ENCODE measurements around the gene LSAMP. TPM values are rescaled to one million over a fixed set of nuclear protein-coding genes. Genes with fewer than 3 reads are reported as not detected.

Gene LSAMP
- polyA plus RNA-seq, 1 of the 3 experiments (the other 2 are of a cell fraction), result 6.6 TPM

DNA sequence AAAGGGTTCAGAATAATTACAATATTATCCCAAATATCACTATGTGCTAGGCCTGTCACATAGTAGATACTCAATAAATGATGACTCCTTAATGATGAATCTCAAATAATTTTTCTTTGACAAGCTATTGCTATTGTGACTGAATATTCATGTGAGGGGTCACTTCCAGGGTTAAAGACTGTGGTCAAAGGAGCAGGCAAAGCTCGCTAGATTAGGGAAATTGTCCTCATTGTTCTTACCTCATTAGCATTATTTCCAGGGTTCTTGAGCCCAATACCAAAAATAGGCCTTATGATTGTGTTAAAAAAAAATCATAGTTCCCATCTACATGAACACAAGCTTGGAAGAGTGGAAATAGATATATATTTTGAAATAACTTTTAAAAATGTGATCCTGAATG lies 569.8 kb downstream of the LSAMP start:
- Histone ChIP-seq H2AFZ (ENCODE audit: low read depth) (no peak overlapping the region), H3K4me1 (ENCODE audit: control insufficient read depth in 1 of 2, insufficient read depth in 2 of 2, low read depth in 1 of 2, low read length in 1 of 2) (peaks cover 4 to 14% of the 10 kb centered on the region in 2 experiments; a peak in 3 of 4 replicates), H3K9me3 (no peaks in the 10 kb centered on the region), H3K36me3 (replicated peaks in 1 of 2; ENCODE audit: control insufficient read depth in 1 of 2, insufficient read depth in 2 of 2, low read length in 1 of 2) (no peaks in the 10 kb centered on the region), H3K9ac (no peak overlapping the region), H3K27ac (ENCODE audit: low read depth in 2 of 2, low read length in 1 of 2) (no peak overlapping the region), H3K4me2 (no peak overlapping the region), H3K9me2 (no peaks in the 10 kb centered on the region), H4K20me1 (ENCODE audit: insufficient read depth) (no peaks in the 10 kb centered on the region), H3F3A (replicated peaks; ENCODE audit: insufficient read depth) (no peaks in the 10 kb centered on the region), H3K4me3 (ENCODE audit: low read depth in 2 of 2, low read length in 1 of 2) (no peak overlapping the region), H3K79me2 (ENCODE audit: insufficient read depth) (no peaks in the 10 kb centered on the region), H3K27me3 (ENCODE audit: insufficient read depth) (no peaks in the 10 kb centered on the region)
- CTCF ChIA-PET, result interaction anchor here (0.6 to 1.6 kb wide), 3 partner anchors 9 to 177 kb away, joined by 3 read pairs; no protein-coding TSS in a partner anchor
- WGBS (ENCODE audit: low lambda C conversion rate), result 93% methylated on average over 1 of the region's 1 CpG
- no peak for DNase-seq
- POLR2A ChIA-PET, result no interaction called here
- TF ChIP-seq, protein P1, sequence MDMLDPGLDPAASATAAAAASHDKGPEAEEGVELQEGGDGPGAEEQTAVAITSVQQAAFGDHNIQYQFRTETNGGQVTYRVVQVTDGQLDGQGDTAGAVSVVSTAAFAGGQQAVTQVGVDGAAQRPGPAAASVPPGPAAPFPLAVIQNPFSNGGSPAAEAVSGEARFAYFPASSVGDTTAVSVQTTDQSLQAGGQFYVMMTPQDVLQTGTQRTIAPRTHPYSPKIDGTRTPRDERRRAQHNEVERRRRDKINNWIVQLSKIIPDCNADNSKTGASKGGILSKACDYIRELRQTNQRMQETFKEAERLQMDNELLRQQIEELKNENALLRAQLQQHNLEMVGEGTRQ (IDR thresholded peaks at IDR 0.05; ENCODE audit: borderline replicate concordance, low read depth, low read length), result no peak
- TF ChIP-seq, protein P2, sequence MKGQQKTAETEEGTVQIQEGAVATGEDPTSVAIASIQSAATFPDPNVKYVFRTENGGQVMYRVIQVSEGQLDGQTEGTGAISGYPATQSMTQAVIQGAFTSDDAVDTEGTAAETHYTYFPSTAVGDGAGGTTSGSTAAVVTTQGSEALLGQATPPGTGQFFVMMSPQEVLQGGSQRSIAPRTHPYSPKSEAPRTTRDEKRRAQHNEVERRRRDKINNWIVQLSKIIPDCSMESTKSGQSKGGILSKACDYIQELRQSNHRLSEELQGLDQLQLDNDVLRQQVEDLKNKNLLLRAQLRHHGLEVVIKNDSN (IDR thresholded peaks at IDR 0.05; ENCODE audit: borderline replicate concordance, low read depth), result no peak
- TF ChIP-seq EZH2phosphoT487 (IDR thresholded peaks at IDR 0.05; ENCODE audit: borderline replicate concordance, low read depth), result no peak
- no peak for TF ChIP-seq RCOR1 (IDR thresholded peaks at IDR 0.05; ENCODE audit: low read length)
- no peak for TF ChIP-seq RAD21 (IDR thresholded peaks at IDR 0.05; ENCODE audit: low read length)

DNA sequence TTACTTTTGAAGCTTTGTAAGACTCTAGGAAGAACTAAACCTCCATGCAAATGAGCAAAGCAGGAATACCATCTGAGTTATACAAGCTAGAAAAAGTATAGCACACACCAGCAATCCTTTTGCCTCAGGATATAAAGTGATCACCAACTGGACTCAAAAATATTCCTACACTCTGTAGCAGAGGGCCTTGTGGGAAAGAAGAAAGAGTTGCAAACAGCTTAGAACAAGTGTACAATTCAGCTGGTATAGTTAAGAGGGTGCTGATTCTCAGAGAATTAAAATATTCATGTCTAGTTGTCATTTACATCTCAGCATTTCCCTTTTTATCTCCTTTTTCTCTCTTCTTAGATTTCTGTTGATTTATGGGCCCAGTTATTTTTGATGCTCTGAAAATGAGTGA lies 573.6 kb downstream of the LSAMP start:
- Histone ChIP-seq H4K20me1 (ENCODE audit: insufficient read depth) (no peaks in the 10 kb centered on the region), H3K9ac (no peak overlapping the region), H3K9me2 (no peaks in the 10 kb centered on the region), H3F3A (replicated peaks; ENCODE audit: insufficient read depth) (no peaks in the 10 kb centered on the region), H3K4me1 (ENCODE audit: control insufficient read depth in 1 of 2, insufficient read depth in 2 of 2, low read depth in 1 of 2, low read length in 1 of 2) (peaks cover 0 to 2% of the 10 kb centered on the region in 2 experiments; a peak in 2 of 4 replicates), H3K36me3 (replicated peaks in 1 of 2; ENCODE audit: control insufficient read depth in 1 of 2, insufficient read depth in 2 of 2, low read length in 1 of 2) (no peaks in the 10 kb centered on the region), H3K9me3 (no peaks in the 10 kb centered on the region), H3K4me3 (ENCODE audit: low read depth in 2 of 2, low read length in 1 of 2) (no peak overlapping the region), H3K4me2 (no peak overlapping the region), H2AFZ (ENCODE audit: low read depth) (no peak overlapping the region), H3K27ac (ENCODE audit: low read depth in 2 of 2, low read length in 1 of 2) (no peak overlapping the region), H3K79me2 (ENCODE audit: insufficient read depth) (no peaks in the 10 kb centered on the region), H3K27me3 (ENCODE audit: insufficient read depth) (no peaks in the 10 kb centered on the region)
- POLR2A ChIA-PET, result no interaction called here
- CTCF ChIA-PET, result no interaction called here
- DNase-seq, result no peak
- TF ChIP-seq, protein P3, sequence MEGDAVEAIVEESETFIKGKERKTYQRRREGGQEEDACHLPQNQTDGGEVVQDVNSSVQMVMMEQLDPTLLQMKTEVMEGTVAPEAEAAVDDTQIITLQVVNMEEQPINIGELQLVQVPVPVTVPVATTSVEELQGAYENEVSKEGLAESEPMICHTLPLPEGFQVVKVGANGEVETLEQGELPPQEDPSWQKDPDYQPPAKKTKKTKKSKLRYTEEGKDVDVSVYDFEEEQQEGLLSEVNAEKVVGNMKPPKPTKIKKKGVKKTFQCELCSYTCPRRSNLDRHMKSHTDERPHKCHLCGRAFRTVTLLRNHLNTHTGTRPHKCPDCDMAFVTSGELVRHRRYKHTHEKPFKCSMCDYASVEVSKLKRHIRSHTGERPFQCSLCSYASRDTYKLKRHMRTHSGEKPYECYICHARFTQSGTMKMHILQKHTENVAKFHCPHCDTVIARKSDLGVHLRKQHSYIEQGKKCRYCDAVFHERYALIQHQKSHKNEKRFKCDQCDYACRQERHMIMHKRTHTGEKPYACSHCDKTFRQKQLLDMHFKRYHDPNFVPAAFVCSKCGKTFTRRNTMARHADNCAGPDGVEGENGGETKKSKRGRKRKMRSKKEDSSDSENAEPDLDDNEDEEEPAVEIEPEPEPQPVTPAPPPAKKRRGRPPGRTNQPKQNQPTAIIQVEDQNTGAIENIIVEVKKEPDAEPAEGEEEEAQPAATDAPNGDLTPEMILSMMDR (IDR thresholded peaks at IDR 0.05), result no peak
- TF ChIP-seq TCF12 (IDR thresholded peaks at IDR 0.05) (no peak), FOXJ3 (CRISPR knock-in tag; IDR thresholded peaks at IDR 0.05) (no peak), FOXM1 (IDR thresholded peaks at IDR 0.05; ENCODE audit: low read depth) (no peak), ELF1 (IDR thresholded peaks at IDR 0.05) (no peak), NFIC (IDR thresholded peaks at IDR 0.05; ENCODE audit: borderline replicate concordance) (no peak), RCOR1 (IDR thresholded peaks at IDR 0.05; ENCODE audit: low read length) (no peak)
- TF ChIP-seq, protein P4, sequence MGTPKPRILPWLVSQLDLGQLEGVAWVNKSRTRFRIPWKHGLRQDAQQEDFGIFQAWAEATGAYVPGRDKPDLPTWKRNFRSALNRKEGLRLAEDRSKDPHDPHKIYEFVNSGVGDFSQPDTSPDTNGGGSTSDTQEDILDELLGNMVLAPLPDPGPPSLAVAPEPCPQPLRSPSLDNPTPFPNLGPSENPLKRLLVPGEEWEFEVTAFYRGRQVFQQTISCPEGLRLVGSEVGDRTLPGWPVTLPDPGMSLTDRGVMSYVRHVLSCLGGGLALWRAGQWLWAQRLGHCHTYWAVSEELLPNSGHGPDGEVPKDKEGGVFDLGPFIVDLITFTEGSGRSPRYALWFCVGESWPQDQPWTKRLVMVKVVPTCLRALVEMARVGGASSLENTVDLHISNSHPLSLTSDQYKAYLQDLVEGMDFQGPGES (IDR thresholded peaks at IDR 0.05; ENCODE audit: low read depth, low read length), result no peak

Measured in SK-N-SH (cell line).